ENCODE data around the gene CLIC6.

The CLIC6 gene

DNA sequence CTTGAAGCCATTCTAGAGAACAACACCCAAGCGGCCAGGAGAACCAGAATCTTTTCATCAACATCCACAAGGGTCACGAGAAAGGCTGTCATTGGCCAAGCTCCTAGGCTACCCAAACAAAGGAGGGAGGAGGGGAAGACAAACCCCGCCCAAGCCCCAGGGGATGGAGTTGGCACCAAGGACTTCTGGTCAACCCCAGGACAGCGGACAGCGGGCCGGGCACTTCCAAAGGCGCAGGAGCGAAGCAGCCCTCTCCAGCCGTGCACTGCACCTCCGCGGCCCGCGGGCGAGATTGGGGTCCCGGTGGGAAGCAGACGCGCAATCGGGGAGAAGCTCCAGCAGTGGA is at the start of gene CLIC6:
Gene CLIC6 (plus strand): TSS at position 192 of the 346 bp plus-strand sequence. CDS start 395 bp downstream, outside the sequence.
- DNase-seq (ENCODE audit: low read depth) = no peak

DNA sequence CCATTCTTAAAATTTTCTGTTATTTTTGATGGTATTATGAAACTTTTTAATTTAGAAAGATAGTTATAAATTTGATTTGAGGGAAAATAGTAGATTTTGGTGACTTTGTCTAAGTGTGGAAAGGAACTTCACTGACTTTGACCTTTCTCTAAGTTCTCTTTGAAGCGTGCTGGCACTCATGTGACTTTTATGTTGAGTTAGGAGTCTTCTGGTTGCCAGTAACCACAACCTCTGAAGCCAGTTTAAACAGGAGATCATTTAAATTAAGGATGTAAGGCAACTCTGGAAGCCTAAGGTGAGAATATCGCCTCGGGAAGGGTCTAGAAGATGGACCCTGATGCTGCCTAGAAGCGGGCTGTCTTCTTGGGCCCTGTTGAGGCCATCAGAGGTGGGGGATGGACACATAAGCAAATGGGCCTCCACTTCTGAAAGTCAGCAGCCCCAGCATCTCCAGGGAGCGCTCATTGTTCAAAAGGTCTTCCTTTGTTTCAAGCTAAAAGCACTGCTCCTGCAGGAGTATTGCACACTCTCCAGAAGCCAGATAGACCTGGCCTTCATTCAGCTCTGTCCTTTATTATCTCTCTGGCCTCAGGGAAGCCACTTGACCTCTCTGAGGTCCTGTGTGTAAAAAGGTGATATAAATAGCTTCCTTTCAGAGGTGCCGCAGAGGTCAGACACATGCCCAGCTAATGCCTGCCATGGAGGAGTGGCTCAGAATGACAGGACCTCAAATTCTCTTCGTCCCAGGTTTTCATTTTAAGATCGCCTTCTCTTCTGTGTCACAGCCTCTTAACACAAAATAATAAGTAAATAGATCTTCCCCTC is 48.7 kb upstream of the CLIC6 start:
- DNase-seq (ENCODE audit: low read depth) = no peak

DNA sequence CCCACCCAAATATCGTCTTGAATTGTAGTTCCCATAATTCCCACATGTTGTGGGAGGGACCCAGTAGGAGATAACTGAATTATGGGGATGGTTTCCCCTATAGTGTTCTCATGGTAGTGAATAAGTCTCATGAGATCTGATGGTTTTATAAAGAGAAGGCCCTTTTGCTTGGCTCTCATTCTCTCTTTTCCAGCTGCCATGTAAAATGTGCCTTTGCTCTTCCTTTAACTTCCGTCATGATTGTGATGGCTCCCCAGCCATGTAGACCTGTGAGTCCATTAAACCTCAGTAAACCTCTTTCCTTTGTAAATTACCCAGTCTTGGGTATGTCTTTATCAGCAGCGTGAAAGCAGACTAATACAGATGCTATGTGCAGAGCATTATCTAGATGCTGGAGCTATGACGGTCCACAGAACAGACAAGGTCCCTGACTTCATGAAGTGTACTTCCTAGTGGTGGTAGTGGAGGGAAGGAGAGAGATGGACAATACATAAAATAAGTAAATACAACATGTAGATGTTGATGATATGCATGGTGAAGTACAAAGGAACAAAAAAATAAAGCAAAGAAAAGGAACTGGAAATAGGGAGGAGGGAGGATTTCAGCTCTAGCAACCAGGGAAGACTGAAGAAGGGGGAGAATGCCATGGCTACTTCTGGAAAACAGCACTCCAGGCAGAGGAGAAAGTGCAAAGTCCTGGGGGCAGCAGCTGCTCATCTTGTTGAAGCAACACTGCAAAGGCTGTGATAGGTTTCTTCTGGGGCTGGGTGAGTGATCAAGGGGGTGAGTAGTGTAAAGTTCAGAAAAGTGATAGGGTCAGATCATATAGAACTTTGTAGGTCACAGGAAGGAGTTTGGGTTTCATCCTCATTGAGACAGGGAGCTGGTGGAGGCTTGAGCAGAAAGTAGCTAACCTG is 47.1 kb upstream of the CLIC6 start:
- DNase-seq (ENCODE audit: low read depth) = no peak

DNA sequence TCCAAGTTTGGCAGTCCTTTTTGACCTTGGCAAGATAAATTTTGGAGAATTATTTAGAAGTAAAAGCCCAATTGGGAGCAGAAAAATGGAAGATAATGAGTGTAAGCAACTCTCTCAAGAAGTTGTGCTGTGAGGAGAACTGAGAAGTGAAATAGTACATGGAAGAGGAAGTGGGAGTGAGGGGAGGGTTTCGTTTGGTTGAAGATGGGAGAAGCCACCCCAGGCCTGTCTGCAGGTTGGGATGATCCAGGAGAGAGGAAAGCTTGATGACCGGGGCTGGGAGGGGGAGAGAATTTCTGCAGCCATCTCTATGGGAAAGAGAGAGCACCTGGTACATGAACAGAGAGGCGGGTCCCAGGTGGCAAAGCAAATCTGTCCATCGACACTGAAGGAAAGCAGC is 45.3 kb upstream of the CLIC6 start:
- no peak for DNase-seq (ENCODE audit: low read depth)

DNA sequence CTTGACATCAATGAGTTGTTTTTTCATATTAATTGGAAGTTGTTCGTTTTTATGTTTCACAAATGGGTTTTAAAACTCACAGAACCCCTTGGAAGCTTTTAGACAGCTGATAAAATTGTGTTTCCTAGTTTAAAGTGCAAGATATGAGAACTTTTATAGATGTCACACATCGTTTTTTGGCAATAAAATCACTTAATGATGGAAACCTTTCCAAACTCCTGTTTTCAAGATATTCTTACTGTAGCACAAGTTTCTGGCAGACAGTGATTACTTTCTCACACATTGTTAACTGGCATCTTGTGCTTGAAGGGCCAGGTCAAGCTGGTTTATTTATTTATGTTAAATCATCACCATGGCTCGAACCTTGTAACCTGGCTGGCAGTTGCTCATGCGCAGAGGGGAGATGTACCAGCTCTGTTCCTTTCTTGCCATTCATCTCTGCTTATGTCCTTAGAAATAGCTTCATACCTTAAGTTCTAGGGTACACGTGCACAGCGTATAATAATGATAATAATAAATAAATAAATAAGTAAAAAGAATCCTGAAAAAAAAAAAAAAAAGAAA is 43.7 kb upstream of the CLIC6 start:
- no peak for DNase-seq (ENCODE audit: low read depth)

DNA sequence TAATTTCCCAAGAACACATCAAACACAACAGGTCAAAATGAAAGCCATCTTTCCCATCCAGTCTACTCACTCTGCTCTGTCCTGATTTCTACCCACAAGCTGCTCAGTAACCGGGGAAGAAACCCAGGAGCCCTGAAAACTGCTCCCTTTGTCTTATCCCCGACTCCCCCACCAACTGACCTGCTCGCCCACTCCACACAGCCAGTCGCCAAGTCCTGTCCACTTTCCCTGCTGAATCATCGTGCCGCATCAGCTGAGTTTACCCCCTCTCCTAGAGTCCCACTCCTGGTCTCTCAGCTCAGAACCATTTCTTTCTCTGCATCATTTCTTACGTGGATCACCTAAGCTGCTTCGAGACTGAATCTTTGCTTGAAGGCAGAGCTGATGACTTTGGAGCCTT is 42.7 kb upstream of the CLIC6 start:
- DNase-seq (ENCODE audit: low read depth) = no peak

DNA sequence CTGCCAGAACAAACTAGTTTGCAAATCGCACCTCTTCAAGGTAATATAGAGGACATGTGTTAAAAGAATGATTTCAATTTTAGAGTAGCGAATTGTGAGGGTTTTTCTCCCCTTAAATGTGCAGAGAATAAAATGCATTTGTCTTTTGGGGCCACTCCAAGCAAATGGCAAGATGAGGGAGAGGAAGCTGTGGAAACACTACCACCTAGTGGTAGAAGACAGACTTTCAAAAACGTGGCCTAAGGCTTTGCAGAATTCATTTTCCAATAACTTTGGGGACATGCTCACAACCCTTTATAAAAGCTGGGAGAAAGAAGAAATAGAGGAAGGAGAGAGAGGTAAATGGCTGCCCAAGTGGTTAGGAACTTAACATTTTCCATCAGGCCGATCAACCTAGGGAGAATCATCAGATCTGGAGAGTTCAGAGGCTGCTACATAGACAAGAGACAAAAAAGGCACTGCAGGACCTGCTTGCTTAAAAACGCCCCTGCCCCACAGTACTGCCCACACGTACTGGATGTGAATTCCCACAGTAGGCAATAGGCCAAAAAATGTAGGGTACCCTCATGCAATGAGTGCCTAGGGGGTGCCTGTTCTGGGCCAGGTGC is 38.2 kb upstream of the CLIC6 start:
- DNase-seq (ENCODE audit: low read depth) = no peak

DNA sequence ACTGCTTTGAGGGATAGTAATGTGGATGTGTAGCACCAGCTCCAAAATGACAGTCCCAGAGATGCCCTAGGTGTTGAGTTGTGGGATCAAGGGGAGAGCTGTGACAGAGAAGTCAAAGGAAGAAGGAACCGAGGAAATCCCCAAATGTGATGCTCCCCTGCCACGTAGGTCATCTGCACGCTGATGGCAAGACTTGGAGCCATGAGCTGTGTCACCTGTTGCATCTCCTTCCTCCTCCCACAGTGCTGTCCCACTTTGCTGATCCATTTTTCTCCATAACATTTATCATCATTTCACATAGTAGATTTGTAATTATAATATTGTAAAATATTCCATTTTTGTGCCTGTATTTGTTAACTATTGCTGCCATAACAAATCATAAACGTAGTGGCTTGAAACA is 36.3 kb upstream of the CLIC6 start:
- no peak for DNase-seq (ENCODE audit: low read depth)

DNA sequence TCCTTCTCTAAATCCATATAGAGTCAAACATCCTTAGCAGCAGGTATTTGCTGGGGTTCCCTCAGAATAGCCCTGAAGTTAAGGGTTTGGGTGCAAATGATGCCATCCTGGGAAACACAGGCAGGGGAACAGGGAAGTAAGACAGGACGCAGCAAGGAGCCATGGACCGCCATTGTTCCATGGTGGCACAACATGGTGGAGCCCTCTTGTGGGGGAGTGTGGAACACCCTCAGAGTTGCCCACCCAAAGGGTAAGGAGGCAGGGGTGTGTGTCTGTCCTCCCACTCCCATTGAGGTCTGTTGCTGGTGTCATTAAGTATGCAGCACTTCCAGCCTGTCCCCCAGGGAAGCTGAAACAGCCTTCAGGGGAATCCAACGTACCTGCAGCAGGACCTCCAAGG is 33.5 kb upstream of the CLIC6 start:
- no peak for DNase-seq (ENCODE audit: low read depth)

DNA sequence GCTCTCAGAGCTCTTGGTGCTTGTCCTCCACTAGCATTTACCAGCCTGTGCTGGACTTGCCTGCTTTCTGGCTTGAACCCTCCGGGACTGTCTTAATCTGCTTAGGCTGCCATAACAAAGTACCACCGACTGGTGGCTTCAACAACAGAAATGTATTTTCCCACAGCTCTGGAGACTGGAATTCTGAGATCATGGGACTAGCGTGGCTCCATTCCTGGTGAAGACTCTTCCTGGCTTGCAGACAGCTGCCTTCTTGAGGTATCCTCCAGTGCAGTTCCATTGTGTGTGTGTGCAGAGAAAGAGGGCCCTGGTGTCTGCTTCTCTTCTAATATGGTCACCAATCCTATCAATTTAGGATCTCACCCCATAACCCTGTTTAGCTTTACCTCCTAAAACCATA is 31.8 kb upstream of the CLIC6 start:
- no peak for DNase-seq (ENCODE audit: low read depth)

DNA sequence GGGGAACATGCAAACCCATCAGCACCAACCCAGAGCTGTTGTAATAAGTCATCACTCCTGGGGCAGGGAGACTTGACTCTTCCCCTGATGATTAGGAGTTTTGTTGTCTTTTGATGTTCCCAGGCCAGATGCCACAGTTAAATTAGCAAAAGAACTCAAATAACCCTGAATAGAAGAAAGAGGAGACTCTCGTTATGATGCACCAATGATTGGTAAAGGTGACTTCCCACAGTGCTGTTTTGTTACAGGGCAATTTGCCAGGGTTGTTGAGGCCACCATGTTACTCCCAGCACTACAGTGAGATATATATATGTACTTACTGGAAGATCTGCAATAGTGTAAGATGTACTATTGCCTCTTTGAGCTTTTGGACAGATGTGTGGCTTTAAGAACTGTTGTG is 29.5 kb upstream of the CLIC6 start:
- no peak for DNase-seq (ENCODE audit: low read depth)

DNA sequence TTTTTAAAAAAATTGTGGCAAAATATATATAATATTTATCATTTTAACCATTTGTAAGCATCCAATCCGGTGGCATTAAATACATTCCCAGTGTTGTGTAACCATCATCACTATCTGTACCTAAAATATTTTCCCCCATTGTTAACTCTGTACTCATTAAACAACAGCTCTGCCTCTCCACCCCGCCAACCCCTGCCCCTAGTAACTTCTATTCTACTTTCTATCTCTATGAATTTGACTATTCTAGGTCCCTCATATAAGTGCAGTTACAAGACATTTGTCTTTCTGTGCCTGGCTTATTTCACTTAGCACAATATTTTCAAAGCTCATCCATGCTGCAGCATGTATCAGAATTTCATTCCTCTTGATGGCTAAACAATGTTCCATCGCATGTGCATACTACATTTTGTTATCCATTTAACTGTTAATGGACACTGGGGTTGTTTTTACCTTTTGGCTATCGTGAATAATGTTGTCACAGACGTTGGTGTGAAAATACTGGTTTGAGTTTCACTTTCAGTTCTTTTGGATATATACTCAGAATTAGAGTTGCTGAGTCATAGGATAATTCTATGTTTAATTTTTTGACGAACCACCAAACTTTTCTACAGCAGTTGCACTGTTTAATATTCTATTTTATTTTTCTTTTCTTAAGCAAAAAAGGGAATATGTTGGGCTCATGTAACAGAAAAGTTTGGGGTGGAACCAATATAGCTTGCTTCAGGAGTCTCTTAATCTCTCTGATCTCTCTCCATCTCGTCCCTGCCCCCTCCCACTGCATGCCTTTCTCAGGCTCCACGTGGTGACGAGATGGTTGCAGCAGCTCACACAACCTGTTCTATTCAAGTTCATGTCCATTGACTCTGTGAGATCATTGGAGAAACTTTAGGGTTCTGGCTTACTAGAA is 28.7 kb upstream of the CLIC6 start:
- DNase-seq (ENCODE audit: low read depth) = no peak

DNA sequence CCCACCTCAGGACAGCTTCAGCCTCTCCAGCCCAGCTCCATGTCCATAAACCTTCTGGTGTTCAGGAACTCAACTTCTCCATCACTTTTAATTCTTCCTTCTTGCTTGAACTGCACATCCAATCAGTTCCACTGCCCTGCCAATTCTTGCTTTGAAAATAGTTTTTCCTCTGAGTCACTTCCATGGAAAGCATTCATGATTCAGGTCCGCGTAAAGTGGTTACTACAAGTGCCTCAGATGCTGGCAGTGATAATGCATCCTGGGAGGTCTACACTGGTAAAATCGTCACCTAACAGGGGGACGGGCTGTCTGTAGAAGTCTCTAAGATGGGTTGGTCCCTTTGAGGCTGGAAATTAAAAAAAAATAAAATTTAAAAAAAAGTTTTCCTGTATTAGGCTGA is 27.9 kb upstream of the CLIC6 start:
- DNase-seq (ENCODE audit: low read depth) = no peak

DNA sequence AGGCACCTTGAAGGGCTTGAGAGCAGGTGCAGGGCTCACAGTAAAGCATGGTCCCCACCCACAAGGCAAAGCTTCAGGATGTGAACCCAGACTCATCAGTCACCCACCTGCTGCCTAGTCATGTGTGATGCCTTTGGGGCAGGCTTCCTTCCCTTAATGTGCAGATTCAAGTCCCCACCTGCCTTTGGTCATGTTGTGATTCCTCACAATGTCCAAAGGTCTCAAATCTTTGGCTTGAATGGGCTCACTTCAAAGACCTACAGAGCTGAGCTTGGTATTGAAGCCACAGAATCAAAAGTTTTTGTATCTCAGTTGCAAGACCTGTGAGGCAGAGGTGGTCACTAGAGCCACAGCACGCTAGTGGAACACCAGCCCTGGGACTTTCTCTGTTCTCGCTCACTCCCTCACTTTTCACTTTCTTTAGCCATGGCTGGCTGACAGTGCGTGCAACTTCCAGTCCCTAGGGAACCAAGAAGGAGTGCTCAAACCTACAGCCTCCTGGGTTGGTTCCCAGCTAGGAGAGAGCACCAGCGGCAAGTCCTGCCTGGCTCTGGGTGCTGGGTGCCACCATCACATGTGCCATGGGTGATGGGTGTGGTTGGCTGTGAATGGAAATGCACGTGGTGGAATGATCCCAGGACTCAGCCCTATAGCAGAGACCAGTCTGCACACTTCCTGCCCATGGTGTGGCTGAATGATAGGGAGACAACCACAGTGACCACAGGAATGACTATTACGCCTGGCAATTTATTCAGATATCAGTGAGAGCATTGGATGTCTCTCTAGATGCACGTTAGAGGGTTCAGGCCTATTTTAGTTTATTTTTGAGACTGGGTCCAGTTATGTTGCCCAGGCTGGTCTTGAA is 26.4 kb upstream of the CLIC6 start:
- DNase-seq (ENCODE audit: low read depth) = no peak

DNA sequence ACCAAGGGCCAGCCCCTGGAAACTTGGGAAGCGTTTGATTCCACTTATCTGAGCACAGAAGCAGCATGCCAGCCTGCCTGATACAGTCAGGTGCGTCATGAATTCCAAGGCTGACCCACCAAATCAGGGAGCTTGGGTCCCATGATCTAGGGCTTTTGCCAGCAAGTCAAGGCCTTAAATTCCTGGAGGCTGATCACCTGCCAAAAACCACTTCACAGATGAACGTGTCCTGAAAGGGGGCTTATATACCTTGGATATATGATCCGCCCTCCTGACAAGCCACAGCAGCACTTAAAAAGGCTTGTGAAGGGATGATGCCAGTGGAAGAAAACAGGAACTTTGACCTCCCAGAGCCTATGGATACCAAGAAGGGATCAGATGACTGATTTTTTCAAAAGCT is 24.0 kb upstream of the CLIC6 start:
- DNase-seq (ENCODE audit: low read depth) = no peak

DNA sequence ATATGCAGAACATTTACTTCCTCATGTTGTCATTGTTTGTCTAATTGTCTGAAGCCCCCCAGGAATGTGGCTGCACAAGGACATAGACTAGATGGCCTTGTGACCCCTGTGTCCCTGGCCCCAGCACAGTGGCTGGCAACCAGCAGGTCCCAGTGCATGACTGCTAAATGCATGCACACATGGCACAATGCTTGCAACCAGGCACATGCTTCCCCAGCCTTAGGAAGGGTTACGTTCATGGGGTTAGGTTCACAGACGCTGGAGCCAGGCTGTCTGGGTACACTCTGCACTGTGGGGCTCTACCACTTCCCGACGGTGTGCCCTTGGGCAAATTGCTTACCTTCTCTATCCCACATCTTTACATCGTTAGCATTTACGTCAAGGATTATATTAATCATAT is 21.2 kb upstream of the CLIC6 start:
- DNase-seq (ENCODE audit: low read depth) = no peak

DNA sequence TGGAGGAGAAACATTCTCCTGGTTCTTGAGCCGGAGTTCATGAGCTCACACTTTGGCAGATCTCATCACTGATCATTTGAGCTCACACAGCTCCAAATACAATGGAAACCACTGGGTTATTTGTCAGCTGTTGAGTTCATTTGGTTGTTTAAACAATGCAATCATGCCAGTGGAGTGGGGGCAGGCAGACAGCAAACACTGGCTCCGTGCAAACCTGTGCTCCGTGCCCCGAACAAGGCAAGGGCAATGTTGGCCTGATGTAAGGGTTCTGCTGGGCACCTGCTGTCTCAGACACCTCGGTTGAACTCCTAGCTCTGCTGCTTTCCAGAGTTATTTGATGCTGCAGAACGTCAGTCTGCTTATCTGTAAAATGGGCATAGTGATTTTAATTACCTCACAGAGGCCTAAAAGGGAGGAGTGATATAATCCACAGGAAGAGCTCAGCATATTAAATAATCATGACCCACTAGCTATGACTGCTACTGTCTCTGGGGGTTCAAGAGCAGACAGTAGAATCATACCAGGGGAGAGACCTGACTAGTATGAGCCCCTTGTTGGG is 20.0 kb upstream of the CLIC6 start:
- DNase-seq (ENCODE audit: low read depth) = no peak

DNA sequence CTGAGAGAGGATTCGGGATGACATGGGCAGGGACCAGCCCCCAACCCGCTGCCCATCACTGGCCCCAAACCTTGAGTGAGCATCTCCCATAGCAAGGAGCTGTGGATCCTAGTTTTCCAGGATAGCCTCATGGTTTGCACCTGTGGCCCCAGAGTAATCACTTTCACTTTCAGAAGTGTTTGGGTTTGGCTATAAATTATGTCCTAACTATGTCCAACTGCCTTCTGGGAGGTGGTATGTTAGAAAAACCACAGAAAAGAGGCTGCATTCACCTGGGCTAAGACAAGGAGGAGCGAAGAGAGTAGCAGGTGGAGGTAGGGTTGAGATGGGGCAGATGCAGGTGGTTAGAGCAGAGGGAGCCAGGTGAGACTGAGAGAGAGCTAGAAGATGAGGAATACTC is 19.4 kb upstream of the CLIC6 start:
- no peak for DNase-seq (ENCODE audit: low read depth)

DNA sequence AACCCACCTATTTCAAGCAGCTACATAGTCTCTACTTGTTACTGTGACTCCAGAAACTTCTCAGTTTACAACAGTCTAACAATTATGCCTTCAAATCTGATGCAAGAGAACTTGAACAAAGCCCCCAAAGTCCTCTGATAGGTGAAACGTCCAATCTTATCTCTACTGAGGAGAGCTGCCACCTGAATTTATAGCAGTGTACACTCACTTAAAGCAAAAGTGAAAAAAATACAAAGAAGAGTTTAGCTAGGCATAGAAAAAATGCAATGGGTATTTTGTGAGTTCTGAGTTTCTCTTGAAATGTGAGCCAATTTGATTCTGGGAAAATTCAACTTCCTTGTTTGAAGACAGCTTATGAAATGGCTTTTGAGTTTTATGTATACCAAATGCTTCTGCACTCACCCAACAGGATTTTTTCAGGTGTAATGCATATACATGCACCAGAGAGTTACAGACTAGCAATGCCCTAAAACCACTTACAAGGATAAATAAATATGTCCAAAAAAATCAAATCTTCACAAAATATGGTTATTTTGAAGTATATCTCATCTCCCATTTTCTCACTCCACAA is 17.8 kb upstream of the CLIC6 start:
- no peak for DNase-seq (ENCODE audit: low read depth)

DNA sequence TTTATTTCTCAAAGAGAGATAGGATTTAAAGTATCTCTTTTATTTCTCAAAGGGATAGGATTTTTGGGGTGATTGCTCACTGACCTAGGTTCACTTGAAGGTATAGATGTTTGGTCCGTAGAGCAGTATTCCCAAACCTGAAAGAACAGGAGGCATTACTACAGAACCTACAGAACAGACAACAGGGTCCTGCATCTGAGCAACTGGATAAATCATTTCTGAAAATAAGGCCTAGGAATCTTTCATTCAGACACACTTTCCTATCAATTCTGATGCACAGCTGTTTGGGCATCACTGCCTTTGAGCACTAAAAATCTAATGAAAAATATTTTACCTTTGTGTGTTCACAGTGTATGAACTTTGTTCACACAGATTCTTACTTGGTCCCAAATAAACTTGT is 17.2 kb upstream of the CLIC6 start:
- no peak for DNase-seq (ENCODE audit: low read depth)

Data from stimulated activated CD8-positive, alpha-beta memory T cell treated with anti-CD3 and anti-CD28 coated beads, Interleukin-15, amount 100 ng/mL, for 1 hour (primary cell).